HG03520 (cell line): Measurements from ENCODE around the gene STEAP3.

Experiments
- ATAC-seq: cut with Tn5 transposase; IDR thresholded peaks from one replicate; pipeline ENCODE4 v1.9.1; 2021; ENCODE audit warnings: mild to moderate bottlenecking, moderate library complexity; ENCODE audit not compliant: unreplicated experiment

STEAP3 gene

GRCh38 chr2:119245841-119246230 is 22.2 kb downstream of the STEAP3 start:
- ATAC-seq: no peak

DNA sequence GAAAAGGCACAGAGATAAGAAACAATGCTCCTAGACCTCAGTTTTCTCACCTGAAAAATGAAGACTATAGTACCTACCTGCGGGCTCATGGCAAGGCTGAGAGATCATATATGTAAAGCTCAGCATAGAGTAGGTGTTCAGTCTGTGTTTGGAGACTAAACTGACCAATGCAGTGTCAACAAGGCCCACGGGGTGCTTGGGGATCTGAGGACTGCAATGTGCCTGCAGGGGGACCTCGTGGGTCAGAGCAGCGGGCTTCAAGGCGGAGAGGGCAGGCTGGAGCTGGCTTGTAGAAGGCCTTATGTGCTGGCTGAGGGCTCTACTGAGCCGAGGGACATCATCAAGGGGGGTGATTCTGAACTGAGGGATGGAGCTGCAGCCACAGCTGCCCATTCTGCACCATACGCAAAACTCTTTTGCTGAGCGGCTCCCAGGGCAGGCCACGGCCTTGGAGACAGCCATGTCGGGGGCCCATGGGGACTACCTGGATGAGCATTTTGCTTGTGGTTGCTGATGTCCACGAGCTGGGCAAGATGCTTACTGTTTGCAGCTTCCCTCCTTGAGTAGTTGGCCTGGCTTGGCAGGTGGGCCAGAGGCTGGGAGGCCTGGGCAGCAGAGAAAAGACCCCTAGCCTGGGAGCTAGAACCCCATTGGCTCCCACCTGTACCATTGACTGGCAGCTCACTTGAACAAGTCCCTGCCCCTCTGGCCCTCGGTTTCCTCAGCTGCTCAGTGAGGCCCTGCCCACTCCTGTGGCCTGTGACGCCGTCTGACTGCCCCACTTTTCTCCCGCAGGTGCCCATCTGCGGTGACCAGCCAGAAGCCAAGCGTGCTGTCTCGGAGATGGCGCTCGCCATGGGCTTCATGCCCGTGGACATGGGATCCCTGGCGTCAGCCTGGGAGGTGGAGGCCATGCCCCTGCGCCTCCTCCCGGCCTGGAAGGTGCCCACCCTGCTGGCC is 23.5 kb downstream of the STEAP3 start:
- no peak for ATAC-seq

DNA sequence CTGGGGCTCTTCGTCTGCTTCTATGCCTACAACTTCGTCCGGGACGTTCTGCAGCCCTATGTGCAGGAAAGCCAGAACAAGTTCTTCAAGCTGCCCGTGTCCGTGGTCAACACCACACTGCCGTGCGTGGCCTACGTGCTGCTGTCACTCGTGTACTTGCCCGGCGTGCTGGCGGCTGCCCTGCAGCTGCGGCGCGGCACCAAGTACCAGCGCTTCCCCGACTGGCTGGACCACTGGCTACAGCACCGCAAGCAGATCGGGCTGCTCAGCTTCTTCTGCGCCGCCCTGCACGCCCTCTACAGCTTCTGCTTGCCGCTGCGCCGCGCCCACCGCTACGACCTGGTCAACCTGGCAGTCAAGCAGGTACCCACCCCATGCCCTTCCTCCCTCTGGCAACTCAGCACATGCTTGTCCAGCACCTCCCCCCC is 24.2 kb downstream of the STEAP3 start:
- no peak for ATAC-seq

DNA sequence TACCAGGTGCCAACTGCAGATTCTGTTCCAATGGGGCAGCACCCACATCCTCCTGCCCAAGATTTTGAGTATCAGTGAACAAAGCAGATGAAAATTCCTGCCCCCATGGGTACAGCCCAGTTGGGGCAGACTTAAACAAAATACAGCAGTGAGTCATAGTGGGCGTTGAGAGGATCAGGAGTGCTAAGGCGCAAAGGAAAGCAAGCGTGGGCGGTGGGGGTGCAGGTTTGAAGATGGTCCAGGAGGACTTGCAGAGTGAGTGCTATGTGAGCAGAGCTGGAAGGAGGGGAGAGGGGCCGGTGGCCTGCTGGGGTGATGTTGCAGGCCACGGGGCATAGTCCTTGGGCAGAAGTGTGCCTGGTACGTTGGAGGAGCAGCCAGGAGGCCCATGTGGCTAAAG is 24.7 kb downstream of the STEAP3 start:
- ATAC-seq: no peak

- ATAC-seq: no peak
These were observed 25.1 kb downstream of the STEAP3 start for GRCh38 chr2:119248751-119249150.

- no peak for ATAC-seq
These were observed 25.7 kb downstream of the STEAP3 start for GRCh38 chr2:119249311-119249710.

DNA sequence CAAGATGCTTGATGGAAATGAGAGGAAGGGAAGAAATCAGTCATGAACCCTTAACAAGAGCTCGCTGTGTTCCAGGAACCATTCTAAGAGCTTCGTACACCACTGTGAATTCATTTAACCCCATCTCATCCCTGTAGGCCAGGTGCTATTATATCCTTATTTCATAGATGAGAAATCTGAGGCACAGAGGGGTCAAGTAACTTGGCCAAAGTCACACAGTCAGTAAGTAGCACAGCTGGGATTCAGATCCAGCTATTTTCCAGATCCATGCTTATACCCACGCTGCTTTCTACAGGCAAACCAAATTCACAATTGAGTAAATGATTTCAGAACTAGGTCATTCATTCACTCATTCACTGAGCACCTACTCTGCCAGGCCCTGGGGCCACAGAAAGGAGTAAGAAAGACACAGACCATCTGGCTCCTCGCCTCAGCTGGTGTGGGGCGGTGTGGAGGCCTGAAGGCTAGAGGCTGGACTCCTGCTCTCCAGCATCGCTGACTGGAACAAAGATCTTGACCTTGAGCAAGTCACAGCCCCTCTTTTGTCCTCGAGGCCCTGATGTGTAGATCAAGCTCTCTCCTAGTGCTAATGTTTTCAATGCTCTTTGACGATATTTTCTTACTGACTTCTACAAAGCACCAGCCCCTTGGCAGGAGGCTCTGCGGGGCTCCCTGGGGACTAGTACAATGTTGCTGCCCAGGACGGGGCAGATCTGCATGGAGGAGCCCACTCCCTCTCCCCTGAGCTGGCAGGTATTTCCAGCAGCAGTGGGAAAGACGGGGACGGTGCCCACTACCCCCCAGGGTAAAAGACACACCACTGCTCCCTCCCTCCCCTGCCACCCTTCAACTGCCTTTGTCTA is 26.5 kb downstream of the STEAP3 start:
- ATAC-seq: no peak

DNA sequence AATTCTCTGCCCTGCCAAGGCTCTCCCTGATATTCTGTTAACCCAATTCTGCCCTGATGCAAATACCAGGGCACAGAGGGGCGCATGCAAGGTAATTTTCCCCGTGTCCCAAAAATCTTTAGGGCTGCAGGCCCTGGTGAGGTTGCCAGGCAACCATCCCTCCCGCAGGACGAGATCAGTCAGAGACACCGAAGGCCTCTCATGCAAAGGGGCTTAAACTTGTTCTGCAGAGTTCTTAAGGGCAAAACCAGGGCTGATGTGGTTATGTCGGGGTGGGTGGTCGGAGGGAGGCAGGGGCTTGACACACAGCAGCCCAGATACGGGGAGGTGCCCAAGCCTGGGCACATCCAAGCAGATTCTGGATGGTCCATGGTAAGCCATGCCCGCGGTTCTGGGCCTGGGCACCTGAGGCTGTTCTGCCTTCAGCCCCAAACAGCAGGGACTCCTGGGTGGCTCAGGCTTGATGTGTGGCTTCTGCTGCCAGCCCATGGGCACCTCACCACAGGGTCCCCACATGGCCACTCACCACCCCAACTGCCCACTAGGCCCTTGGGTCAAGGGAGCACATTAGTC is 27.2 kb downstream of the STEAP3 start:
- no peak for ATAC-seq

- no peak for ATAC-seq
These were observed 28.0 kb downstream of the STEAP3 start for GRCh38 chr2:119251652-119252051.

DNA sequence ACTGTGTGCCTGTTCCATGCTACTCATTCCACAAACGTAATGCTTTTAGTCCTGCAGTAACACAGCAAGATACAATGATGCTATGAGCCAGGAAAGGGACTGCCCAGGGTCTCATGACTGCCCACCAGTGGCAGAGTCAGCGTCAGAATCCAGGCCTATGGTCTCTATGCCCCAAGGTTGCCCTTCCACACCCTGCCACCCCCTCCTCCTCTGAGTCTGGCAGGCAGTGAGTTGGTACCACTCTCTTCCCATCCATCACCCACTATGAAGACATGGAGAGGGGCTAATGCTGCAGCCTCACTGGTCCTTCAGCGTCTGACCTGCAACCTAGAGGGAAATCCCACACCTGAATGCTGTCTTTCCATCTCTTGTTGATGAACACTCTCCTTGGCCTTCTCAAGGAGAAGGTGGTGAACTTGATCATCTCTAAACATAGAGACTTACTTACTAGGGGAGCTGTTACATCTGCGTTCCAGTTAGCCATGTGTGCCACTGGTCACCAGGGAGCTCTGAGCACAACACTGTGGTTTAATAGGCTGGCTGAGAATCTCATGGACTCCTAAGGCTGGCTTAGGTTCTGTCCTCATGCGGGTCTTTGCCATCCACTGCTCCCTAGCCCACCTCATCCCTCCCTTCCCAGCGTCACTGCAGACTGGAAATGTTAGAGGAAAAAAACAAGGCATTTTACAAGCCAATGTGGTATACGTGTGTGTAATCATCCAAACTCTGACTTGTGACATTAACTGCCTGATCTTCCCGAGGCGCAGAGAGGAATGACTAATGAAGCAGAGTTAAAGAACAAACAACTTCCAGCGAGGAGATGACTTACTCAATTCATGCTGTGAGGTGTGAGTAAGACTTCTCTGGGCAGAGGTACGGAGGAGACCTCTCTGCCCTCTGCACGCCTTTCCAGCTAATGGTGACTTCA is 28.8 kb downstream of the STEAP3 start:
- ATAC-seq: no peak

GRCh38 chr2:119253114-119253702 is 29.6 kb downstream of the STEAP3 start:
- no peak for ATAC-seq

DNA sequence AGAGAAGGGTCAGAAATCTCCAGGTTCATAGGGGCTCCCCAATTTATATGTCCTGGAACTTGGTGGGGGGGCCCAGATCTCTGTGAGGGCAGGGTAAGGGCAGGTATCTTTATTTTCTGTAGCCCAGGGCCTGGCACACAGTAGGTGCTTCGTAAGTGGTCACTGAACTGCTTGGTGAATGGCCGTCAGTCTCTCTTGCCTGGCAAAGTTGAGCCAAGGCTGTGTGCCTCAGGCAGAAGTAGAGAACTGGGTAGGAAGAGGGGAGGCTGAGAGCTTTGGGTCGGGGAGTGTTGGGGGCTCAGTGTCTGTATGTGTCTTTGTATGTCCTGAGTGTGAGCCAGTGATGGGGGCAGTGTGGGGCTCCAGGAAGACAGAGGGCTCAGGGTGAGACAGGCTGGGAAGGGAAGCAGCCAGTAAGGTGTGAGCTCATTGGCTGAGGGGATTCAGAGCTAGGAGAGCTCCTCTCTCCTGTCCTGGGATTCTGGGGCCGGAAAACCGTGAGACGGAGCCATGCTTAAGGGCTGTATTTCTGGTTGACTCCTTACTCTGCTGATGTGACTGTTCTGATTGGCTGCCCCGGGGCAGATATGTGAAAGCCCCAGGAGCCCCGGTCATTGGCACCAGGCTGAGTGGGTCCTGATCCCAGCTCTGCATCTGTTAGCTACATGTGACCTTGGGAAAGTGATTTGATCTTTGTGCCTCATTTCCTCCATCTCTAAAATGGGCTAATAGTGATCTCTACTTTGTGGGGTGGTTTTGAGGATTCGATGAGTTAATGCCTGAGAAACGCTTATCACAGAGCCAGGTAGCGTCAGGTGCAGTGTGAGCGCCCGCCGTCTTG is 30.3 kb downstream of the STEAP3 start:
- no peak for ATAC-seq

DNA sequence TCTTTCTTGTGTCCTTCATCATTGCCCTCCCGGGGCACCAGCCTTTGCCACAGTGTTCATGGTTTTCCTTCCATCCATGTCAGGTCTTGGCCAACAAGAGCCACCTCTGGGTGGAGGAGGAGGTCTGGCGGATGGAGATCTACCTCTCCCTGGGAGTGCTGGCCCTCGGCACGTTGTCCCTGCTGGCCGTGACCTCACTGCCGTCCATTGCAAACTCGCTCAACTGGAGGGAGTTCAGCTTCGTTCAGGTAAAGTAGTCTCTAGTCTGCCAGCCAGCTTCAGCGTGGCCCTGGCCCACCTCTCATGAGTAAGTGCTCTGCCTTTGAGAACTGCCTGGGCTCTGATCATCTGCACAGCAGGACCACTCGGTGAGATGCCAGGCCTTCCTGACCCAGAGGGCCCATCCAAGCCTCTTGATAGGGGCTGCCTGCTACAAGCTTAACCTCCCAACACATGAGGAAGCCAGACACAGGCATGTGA is 31.0 kb downstream of the STEAP3 start:
- no peak for ATAC-seq

GRCh38 chr2:119255760-119256581 is 32.3 kb downstream of the STEAP3 start:
- ATAC-seq: no peak

GRCh38 chr2:119256582-119256921 is 32.9 kb downstream of the STEAP3 start:
- no peak for ATAC-seq

GRCh38 chr2:119257198-119257597 is 33.6 kb downstream of the STEAP3 start:
- no peak for ATAC-seq

- no peak for ATAC-seq
These were observed 35.7 kb downstream of the STEAP3 start for GRCh38 chr2:119259296-119259860.
